Parietal lobe (tissue), 2 donors: Measurements from ENCODE around the gene SAE1. TPM values are rescaled to one million over a fixed set of nuclear protein-coding genes. Genes with fewer than 3 reads are reported as not detected.

Experiments used
- small RNA-seq: library from RNA; depleted of rRNA; stranded (forward); fragments of <200 nt; gene quantifications from one replicate; pipeline ENCODE3, GENCODE V24; 2014; ENCODE audit warnings: low replicate concordance
- total RNA-seq: library from RNA; depleted of rRNA; stranded (reverse); fragments of >200 nt; gene quantifications from one replicate; pipeline ENCODE4 v1.2.3, GENCODE V29; 2014

SAE1 gene
- 69.2 TPM for total RNA-seq

GRCh38 chr19:47130589-47131227 lies at the start of gene SAE1:
SAE1 (plus strand) TSS chr19:47130835; CDS start chr19:47130931, 96 bp downstream.

GRCh38 chr19:47112997-47113849 lies 17.4 kb upstream of the SAE1 start, which contains the start of gene ZC3H4:
ZC3H4 (minus strand) TSS chr19:47113776; CDS start chr19:47112584, 1,192 bp downstream.

GRCh38 chr19:47230921-47231214 lies 100.2 kb downstream of the SAE1 start, which contains the start of gene BBC3:
BBC3 (minus strand) TSS chr19:47231199; CDS start chr19:47228431, 2,768 bp downstream.

DNA sequence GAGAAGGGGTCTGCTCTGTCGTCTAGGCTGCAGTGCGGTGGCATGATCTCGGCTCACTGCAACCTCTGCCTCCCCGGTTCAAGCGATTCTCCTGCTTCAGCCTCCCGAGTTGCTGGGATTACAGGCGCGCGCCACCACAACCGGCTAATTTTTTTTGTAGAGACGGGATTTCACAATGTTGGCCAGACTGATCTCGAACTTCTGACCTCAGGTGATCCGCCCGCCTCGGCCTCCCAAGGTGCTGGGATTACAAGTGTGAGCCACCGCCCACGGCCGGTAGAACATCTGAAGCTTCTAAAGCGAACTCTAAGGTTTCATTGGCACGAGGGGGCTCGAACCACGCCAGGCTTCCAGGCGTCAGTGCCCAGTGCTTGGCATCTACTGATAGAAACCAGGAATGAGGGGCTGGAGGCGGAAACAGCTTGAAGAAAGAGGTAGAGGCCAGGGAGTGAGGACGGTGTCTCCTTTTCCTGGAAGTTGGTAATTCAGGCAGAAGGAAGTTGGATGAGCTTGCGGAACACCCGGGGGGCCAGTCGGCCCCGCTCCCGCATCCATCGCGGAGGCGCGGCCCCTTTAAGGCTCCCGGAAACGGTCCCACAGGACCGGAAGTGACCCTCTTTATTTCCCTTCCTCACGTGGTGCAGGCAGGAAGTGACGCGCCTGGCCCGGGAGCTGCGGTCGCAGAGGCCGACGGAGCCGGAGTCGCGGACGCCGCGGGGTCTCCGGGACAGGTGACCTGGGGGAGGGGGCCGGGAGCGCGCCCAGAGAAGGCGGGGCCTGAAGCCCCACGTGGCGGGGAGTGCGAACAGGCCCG lies 125.5 kb downstream of the SAE1 start, which contains the start of gene CCDC9:
Gene CCDC9 (plus strand): TSS at position 647 of the 814 bp plus-strand sequence. CDS start 1,876 bp downstream, outside the sequence.

Small RNAs within 50 kb of the gene (small RNA-seq; reads per million reads assigned to genes)
- gene MIR3190, result not detected

Other genes starting within 250 kb of the SAE1 start
- gene NPAS1, start 111.0 kb upstream of the SAE1 start, total RNA-seq, result 10.0 TPM
- 11.3 TPM for gene TMEM160, start 82.2 kb upstream of the SAE1 start, total RNA-seq
- gene ZC3H4, start 17.1 kb upstream of the SAE1 start, total RNA-seq, result 18.8 TPM
- gene BBC3, start 100.4 kb downstream of the SAE1 start, total RNA-seq, result 10.3 TPM
- gene CCDC9, start 125.7 kb downstream of the SAE1 start, total RNA-seq, result 3.8 TPM
- gene INAFM1, start 144.1 kb downstream of the SAE1 start, total RNA-seq, result 5.0 TPM
- gene C5AR1, start 179.0 kb downstream of the SAE1 start, total RNA-seq, result 0.31 TPM
- under 0.01 TPM for gene C5AR2, start 201.3 kb downstream of the SAE1 start, total RNA-seq
- 23.2 TPM for gene DHX34, start 218.5 kb downstream of the SAE1 start, total RNA-seq